HEK293T (cell line): ENCODE results near the gene CENPT.

Experiments used
- CTCF ChIA-PET: fragments of 350-600 bp; formaldehyde crosslinking; extraction: SDS; loops from one replicate; lab custom pipeline; 2021; ENCODE audit warnings: antibody characterized with exemption, inconsistent platforms; lab: Yijun Ruan, JAX
- POLR2A ChIA-PET: fragments of 350-600 bp; formaldehyde crosslinking; extraction: SDS; loops from one replicate; lab custom pipeline; 2020; ENCODE audit warnings: antibody characterized with exemption, inconsistent platforms; lab: Yijun Ruan, JAX
- DNase-seq: peaks from one replicate; pipeline ENCODE4 v3.0.0; 2012; ENCODE audit warnings: mixed read lengths; ENCODE audit errors: extremely low spot score
- ARNT ChIP-seq: fragments of 450-650 bp; IDR thresholded peaks from 2 replicates; pipeline ENCODE4 v1.6.1; 2017; ENCODE audit warnings: mild to moderate bottlenecking
- BHLHE40 ChIP-seq: fragments of 450-650 bp; IDR thresholded peaks from 2 replicates; pipeline ENCODE4 v1.6.1; 2016; ENCODE audit warnings: mild to moderate bottlenecking, moderate library complexity, borderline replicate concordance
- CTBP1 ChIP-seq: fragments of 450-650 bp; IDR thresholded peaks from 2 replicates; pipeline ENCODE4 v1.6.1; 2016; ENCODE audit warnings: borderline replicate concordance
- ELF4 ChIP-seq: fragments of 450-650 bp; IDR thresholded peaks from 2 replicates; pipeline ENCODE4 v1.6.1; 2017; ENCODE audit warnings: antibody characterized with exemption
- FOXA1 ChIP-seq: fragments of 450-650 bp; IDR thresholded peaks from 2 replicates; pipeline ENCODE4 v1.6.1; 2016; ENCODE audit warnings: mild to moderate bottlenecking
- FOXK2 ChIP-seq: fragments of 450-650 bp; IDR thresholded peaks from 2 replicates; pipeline ENCODE4 v1.6.1; 2016; ENCODE audit warnings: mild to moderate bottlenecking
- FOXM1 ChIP-seq: fragments of 450-650 bp; IDR thresholded peaks from 2 replicates; pipeline ENCODE4 v1.6.1; 2017; ENCODE audit warnings: mild to moderate bottlenecking, borderline replicate concordance
- HDGF ChIP-seq: fragments of 450-650 bp; IDR thresholded peaks from 2 replicates; pipeline ENCODE4 v1.6.1; 2017; ENCODE audit warnings: antibody characterized with exemption, borderline replicate concordance
- L3MBTL2 ChIP-seq: fragments of 450-650 bp; conservative IDR thresholded peaks from 2 replicates; pipeline ENCODE4 v1.6.1; 2016; ENCODE audit warnings: mild to moderate bottlenecking
- LEF1 ChIP-seq: fragments of 450-650 bp; IDR thresholded peaks from 2 replicates; pipeline ENCODE4 v1.6.1; 2017; ENCODE audit warnings: mild to moderate bottlenecking, borderline replicate concordance
- NFRKB ChIP-seq: fragments of 450-650 bp; IDR thresholded peaks from 2 replicates; pipeline ENCODE4 v1.6.1; 2016; ENCODE audit warnings: mild to moderate bottlenecking, moderate library complexity
- PKNOX1 ChIP-seq: fragments of 450-650 bp; IDR thresholded peaks from 2 replicates; pipeline ENCODE4 v1.6.1; 2016
- SP1 ChIP-seq: fragments of 450-650 bp; IDR thresholded peaks from 2 replicates; pipeline ENCODE4 v1.6.1; 2017
- SUZ12 ChIP-seq: fragments of 450-650 bp; IDR thresholded peaks from 2 replicates; pipeline ENCODE4 v1.6.1; 2016; ENCODE audit warnings: mild to moderate bottlenecking
- TARDBP ChIP-seq: fragments of 450-650 bp; IDR thresholded peaks from 2 replicates; pipeline ENCODE4 v1.6.1; 2016
- ZNF384 ChIP-seq: fragments of 450-650 bp; IDR thresholded peaks from 2 replicates; pipeline ENCODE4 v1.6.1; 2016

The CENPT gene

GRCh38 chr16:67878846-67879245 lies 31.4 kb upstream of the CENPT start:
- no peak for DNase-seq
- CTCF ChIA-PET, result interaction anchor here (0.6 to 1.4 kb wide), 2 partner anchors 39 to 49 kb away, joined by 3 to 4 read pairs; no protein-coding TSS in a partner anchor
- POLR2A ChIA-PET, result interaction anchor here (1.5 kb wide), 1 partner anchor 9 kb away, joined by 3 read pairs; no protein-coding TSS in a partner anchor
- TF ChIP-seq ZNF384 (no peak), BHLHE40 (no peak), ELF4 (no peak), HDGF (no peak), FOXK2 (no peak), FOXA1 (no peak), FOXM1 (no peak), L3MBTL2 (no peak), ARNT (no peak), LEF1 (no peak), NFRKB (no peak), TARDBP (no peak), CTBP1 (no peak), SUZ12 (no peak), SP1 (no peak), PKNOX1 (no peak)

- TF ChIP-seq FOXK2, result no peak
- TF ChIP-seq TARDBP, result no peak
- no peak for TF ChIP-seq SP1
- TF ChIP-seq PKNOX1, result no peak
- no peak for TF ChIP-seq ZNF384
- no peak for TF ChIP-seq ARNT
- TF ChIP-seq SUZ12, result no peak
- no peak for TF ChIP-seq HDGF
- TF ChIP-seq CTBP1, result no peak
- no peak for TF ChIP-seq LEF1
- TF ChIP-seq FOXM1, result no peak
- TF ChIP-seq NFRKB, result no peak
- no peak for TF ChIP-seq FOXA1
- no peak for TF ChIP-seq ELF4
- TF ChIP-seq BHLHE40, result no peak
- TF ChIP-seq L3MBTL2, result no peak
- CTCF ChIA-PET, result interaction anchor here (0.6 kb wide), 1 partner anchor 39 kb away, joined by 3 read pairs; no protein-coding TSS in a partner anchor
- DNase-seq, result no peak
- POLR2A ChIA-PET, result interaction anchor here (1.5 kb wide), 1 partner anchor 10 kb away, joined by 3 read pairs; no protein-coding TSS in a partner anchor
Measured at GRCh38 chr16:67878232-67878631, 30.7 kb upstream of the CENPT start.

- CTCF ChIA-PET, result no interaction called here
- DNase-seq, result no peak
- POLR2A ChIA-PET, result interaction anchor here (1.3 kb wide), 1 partner anchor 58 kb away, joined by 3 read pairs; no protein-coding TSS in a partner anchor
- TF ChIP-seq SP1 (no peak), L3MBTL2 (no peak), PKNOX1 (no peak), NFRKB (no peak), LEF1 (no peak), FOXA1 (no peak), ELF4 (no peak), BHLHE40 (no peak), ZNF384 (no peak), HDGF (no peak), ARNT (no peak), FOXM1 (no peak)
Measured at GRCh38 chr16:67877064-67877463, 29.6 kb upstream of the CENPT start.

GRCh38 chr16:67874372-67874771 lies 26.9 kb upstream of the CENPT start:
- ChIA-PET CTCF (interaction anchor here (1.0 kb wide), 1 partner anchor 10 kb away, joined by 4 read pairs; the partner anchor contains the start of gene NRN1L), POLR2A (interaction anchor here (1.6 kb wide), 1 partner anchor 30 kb away, joined by 5 read pairs; no protein-coding TSS in a partner anchor)
- DNase-seq, result no peak
- no peak for TF ChIP-seq NFRKB
- no peak for TF ChIP-seq L3MBTL2
- TF ChIP-seq LEF1, result no peak
- TF ChIP-seq SP1, result no peak
- no peak for TF ChIP-seq PKNOX1
- TF ChIP-seq ZNF384, result no peak
- TF ChIP-seq HDGF, result no peak
- TF ChIP-seq SUZ12, result no peak
- no peak for TF ChIP-seq CTBP1

GRCh38 chr16:67873435-67874370 lies 26.2 kb upstream of the CENPT start:
- POLR2A ChIA-PET, result interaction anchor here (0.8 to 1.6 kb wide), 8 partner anchors 8 to 150 kb away, joined by 3 to 6 read pairs (median 4); partner anchors contain the start of gene DUS2
- CTCF ChIA-PET, result interaction anchor here (0.9 to 1.3 kb wide), 2 partner anchors 10 to 12 kb away, joined by 3 to 8 read pairs; partner anchors contain the start of gene NRN1L
- no peak for DNase-seq
- no peak for TF ChIP-seq L3MBTL2
- TF ChIP-seq HDGF, result no peak
- TF ChIP-seq SUZ12, result no peak
- no peak for TF ChIP-seq ARNT
- TF ChIP-seq LEF1, result no peak
- TF ChIP-seq FOXK2, result no peak
- TF ChIP-seq FOXM1, result no peak
- no peak for TF ChIP-seq NFRKB
- no peak for TF ChIP-seq BHLHE40
- TF ChIP-seq FOXA1, result no peak
- no peak for TF ChIP-seq ZNF384
- TF ChIP-seq SP1, result no peak
- TF ChIP-seq PKNOX1, result no peak
- no peak for TF ChIP-seq ELF4
- no peak for TF ChIP-seq CTBP1
